Muscle of arm (tissue), 12 donors: Measurements from ENCODE around the gene SARS2. TPM values are rescaled to one million over a fixed set of nuclear protein-coding genes. Genes with fewer than 3 reads are reported as not detected.

Experiments used
- DNase-seq: peaks from one replicate; pipeline ENCODE4 v3.0.0-alpha.2; 2013
- polyA plus RNA-seq, 12 donors: library from polyadenylated mRNA; unstranded; fragments of 120-200 nt; gene quantifications; one replicate each; pipeline ENCODE4 v1.2.1, GENCODE V29; 2013; ENCODE audit not compliant: insufficient read length in 12 of 12

SARS2 gene
- polyA plus RNA-seq, 12 donors = 16.9 to 42.8 (median 26.5) TPM; not detected in 1

DNA sequence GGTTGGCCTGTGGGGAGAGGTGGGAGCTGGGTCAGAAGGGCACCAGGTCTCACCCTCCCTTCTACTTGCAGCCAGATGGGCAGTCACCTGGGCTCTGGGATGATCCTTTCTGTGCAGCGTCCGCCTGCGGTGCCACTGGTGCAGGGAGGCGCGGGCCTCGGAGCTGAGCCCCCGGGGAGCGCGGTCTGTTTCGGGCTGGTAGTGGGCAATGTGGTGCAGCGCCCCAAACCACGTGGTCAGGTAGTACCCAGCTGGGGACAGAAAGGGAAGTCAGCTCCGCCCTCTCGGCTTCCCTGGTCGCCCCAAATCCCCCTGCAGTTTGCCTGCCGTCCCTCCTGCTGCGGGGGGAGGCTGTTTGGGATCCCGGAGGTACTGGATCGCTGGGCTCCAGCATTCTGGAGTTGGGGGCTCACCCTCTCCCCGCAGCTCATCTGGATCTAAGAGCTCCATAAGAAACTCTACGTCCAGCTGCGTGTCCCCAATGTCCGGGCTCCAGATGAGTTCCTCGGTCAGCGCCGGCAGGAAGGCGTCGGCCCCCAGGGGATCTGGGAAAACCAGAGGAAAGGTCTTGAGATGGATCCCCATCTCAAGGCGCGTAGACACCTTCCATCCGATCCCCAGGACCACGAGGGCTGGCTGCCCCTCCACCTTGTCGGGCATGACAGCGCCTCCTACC lies 61.3 kb downstream of the SARS2 start:
- no peak for DNase-seq

DNA sequence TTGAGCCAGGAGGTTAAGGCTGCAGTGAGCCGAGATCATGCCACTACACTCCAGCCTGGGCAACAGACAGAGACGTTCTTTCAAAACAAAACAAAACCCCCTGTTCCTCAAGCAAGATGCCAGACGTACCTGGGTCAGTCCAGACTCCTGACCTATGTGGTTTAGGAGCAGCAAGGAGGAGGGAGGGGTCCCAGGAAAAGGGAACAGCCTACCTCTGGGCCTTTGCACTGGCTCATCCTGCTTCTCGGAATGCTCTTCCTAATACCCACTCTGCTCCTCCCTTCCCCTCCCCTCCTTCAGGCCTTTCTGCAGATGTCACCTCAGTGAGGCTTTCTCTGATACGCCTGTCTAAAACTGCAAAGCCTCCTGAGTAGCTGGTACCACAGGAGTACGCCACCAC lies 62.0 kb downstream of the SARS2 start:
- DNase-seq = no peak

DNA sequence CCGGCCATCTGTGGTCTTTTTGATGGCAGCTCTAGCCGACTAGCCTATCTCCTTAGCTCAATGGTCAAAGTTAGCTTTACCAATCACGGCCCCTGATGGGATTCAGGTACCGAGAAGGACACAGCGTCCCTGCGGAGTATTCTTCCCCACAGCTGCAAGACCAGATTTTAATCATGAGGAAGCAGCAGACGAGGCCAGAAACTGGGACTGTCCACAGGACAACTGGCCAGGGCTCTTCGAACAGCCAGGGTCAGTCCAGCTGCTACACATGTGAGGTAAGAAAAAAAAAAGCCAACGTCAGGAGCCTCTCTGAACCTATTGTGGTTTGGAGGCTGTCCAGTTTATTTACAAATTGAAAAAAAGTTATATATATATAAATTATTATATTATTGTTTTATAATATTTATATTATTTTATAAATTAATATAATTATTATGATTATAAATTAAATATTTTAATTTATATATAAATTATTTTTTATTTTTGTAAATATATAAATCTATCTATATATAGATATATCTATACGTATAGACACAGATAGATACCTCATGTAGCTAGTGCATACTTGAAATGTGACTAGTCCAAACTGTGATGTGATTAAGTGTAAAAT lies 63.3 kb downstream of the SARS2 start:
- no peak for DNase-seq

Other genes with a start within 250 kb of the SARS2 start
- 1 to 10 TPM in 6 of 12 donors, under 1 TPM in 4, not detected in 2; 0.64 to 5.1 (median 1.3) TPM for gene CAPN12, start 186.3 kb downstream of the SARS2 start, polyA plus RNA-seq
- 1 to 10 TPM in 5 of 12 donors, under 1 TPM in 3, not detected in 4; 0.33 to 8.7 (median 1.0) TPM for gene LGALS7, start 157.2 kb downstream of the SARS2 start, polyA plus RNA-seq
- 100 to 1,000 TPM in 1 of 12 donors, 10 to 100 TPM in 2, 1 to 10 TPM in 2, under 1 TPM in 1, not detected in 6; 0.93 to 126 (median 7.2) TPM for gene LGALS7B, start 141.6 kb downstream of the SARS2 start, polyA plus RNA-seq
- gene LGALS4, start 117.8 kb downstream of the SARS2 start, polyA plus RNA-seq = 100 to 1,000 TPM in 1 of 12 donors, 1 to 10 TPM in 4, under 1 TPM in 6, not detected in 1; 0.50 to 236 (median 0.88) TPM
- 100 to 1,000 TPM in 7 of 12 donors, 10 to 100 TPM in 4, not detected in 1; 86.5 to 129 (median 102) TPM for gene ECH1, start 99.0 kb downstream of the SARS2 start, polyA plus RNA-seq
- gene HNRNPL, start 80.8 kb downstream of the SARS2 start, polyA plus RNA-seq = over 10,000 TPM in 1 of 12 donors, 100 to 1,000 TPM in 11; 251 to 16,091 (median 284) TPM
- 10 to 100 TPM in 3 of 12 donors, 1 to 10 TPM in 8, not detected in 1; 6.4 to 17.9 (median 9.0) TPM for gene RINL, start 52.5 kb downstream of the SARS2 start, polyA plus RNA-seq
- gene SIRT2, start 31.1 kb downstream of the SARS2 start, polyA plus RNA-seq = 100 to 1,000 TPM in 7 of 12 donors, 10 to 100 TPM in 4, not detected in 1; 74.8 to 135 (median 104) TPM
- gene NFKBIB, start 30.8 kb downstream of the SARS2 start, polyA plus RNA-seq = 10 to 100 TPM in 3 of 12 donors, 1 to 10 TPM in 8, not detected in 1; 5.8 to 19.6 (median 7.2) TPM
- 10 to 100 TPM in 1 of 12 donors, 1 to 10 TPM in 10, not detected in 1; 2.7 to 14.5 (median 4.5) TPM for gene CCER2, start 18.6 kb downstream of the SARS2 start, polyA plus RNA-seq
- 10 to 100 TPM in 11 of 12 donors, not detected in 1; 13.6 to 26.5 (median 14.8) TPM for gene MRPS12, start 181 bp upstream of the SARS2 start, polyA plus RNA-seq
- gene FBXO17, start 45.0 kb upstream of the SARS2 start, polyA plus RNA-seq = 10 to 100 TPM in 11 of 12 donors, not detected in 1; 22.6 to 33.6 (median 28.0) TPM
- gene FBXO27, start 101.8 kb upstream of the SARS2 start, polyA plus RNA-seq = 10 to 100 TPM in 1 of 12 donors, 1 to 10 TPM in 9, under 1 TPM in 1, not detected in 1; 0.89 to 10.3 (median 2.5) TPM
- gene ACP7, start 153.6 kb upstream of the SARS2 start, polyA plus RNA-seq = under 1 TPM in 9 of 12 donors, not detected in 3; 0.07 to 0.30 (median 0.13) TPM
- gene PAK4, start 195.0 kb upstream of the SARS2 start, polyA plus RNA-seq = 10 to 100 TPM in 11 of 12 donors, not detected in 1; 11.9 to 33.1 (median 16.0) TPM